Osteoblast (primary cell): ENCODE measurements around the gene OBSCN. TPM values are rescaled to one million over a fixed set of nuclear protein-coding genes. Genes with fewer than 3 reads are reported as not detected.

Experiments
- DNase-seq: peaks from one replicate; pipeline ENCODE4 v3.0.0; 2011; ENCODE audit warnings: low spot score, mixed read lengths; ENCODE audit not compliant: insufficient read length; ENCODE audit errors: missing footprints
- H2AFZ ChIP-seq: 2 replicates; pipeline ENCODE4 v1.6.0; 2011; ENCODE audit warnings: mild to moderate bottlenecking, low read length
- H3K27ac ChIP-seq: 2 replicates; pipeline ENCODE4 v1.5.1; 2011; ENCODE audit warnings: mild to moderate bottlenecking, low read depth, low read length, moderate library complexity
- H3K27me3 ChIP-seq: 2 replicates; pipeline ENCODE4 v1.6.0; 2012; ENCODE audit warnings: mild to moderate bottlenecking, control low read depth, inconsistent platforms, low read length, moderate library complexity; ENCODE audit not compliant: insufficient read depth
- H3K36me3 ChIP-seq: 2 replicates; pipeline ENCODE4 v1.5.1; 2011; ENCODE audit warnings: mild to moderate bottlenecking, low read length, control low read depth, moderate library complexity; ENCODE audit not compliant: insufficient read depth
- H3K4me1 ChIP-seq: 2 replicates; pipeline ENCODE4 v1.5.1; 2011; ENCODE audit warnings: mild to moderate bottlenecking, low read length, control low read depth, moderate library complexity; ENCODE audit not compliant: insufficient read depth
- H3K4me2 ChIP-seq: 2 replicates; pipeline ENCODE4 v1.6.0; 2011; ENCODE audit warnings: mild to moderate bottlenecking, low read length; ENCODE audit not compliant: insufficient read depth
- H3K4me3 ChIP-seq: fragments of 200-600 bp; sonication (generic); 3 replicates; pipeline ENCODE4 v1.5.1; 2012; ENCODE audit warnings: mild to moderate bottlenecking, low read length, inconsistent platforms; ENCODE audit not compliant: insufficient read depth
- H3K79me2 ChIP-seq: 2 replicates; pipeline ENCODE4 v1.6.0; 2012; ENCODE audit warnings: mild to moderate bottlenecking, low read length, control low read depth, inconsistent platforms; ENCODE audit not compliant: insufficient read depth
- H3K9me3 ChIP-seq: 2 replicates; pipeline ENCODE4 v1.5.1; 2011; ENCODE audit warnings: low read depth, low read length, control low read depth
- H4K20me1 ChIP-seq: 2 replicates; pipeline ENCODE4 v1.6.0; 2012; ENCODE audit warnings: mild to moderate bottlenecking, low read length, control low read depth; ENCODE audit not compliant: insufficient read depth
- total RNA-seq: library from RNA; depleted of rRNA; stranded (reverse); fragments of >200 nt; gene quantifications from 2 replicates; pipeline ENCODE4 v1.2.3, GENCODE V29; 2012
- TF ChIP-seq, protein P1 (sequence below): IDR thresholded peaks from 2 replicates; pipeline ENCODE4 v1.5.1; 2011; ENCODE audit warnings: mild to moderate bottlenecking, low read depth, low read length, moderate library complexity; ENCODE audit errors: extremely low read depth

OBSCN gene
- total RNA-seq, 1 donor, result 2.9 TPM

DNA sequence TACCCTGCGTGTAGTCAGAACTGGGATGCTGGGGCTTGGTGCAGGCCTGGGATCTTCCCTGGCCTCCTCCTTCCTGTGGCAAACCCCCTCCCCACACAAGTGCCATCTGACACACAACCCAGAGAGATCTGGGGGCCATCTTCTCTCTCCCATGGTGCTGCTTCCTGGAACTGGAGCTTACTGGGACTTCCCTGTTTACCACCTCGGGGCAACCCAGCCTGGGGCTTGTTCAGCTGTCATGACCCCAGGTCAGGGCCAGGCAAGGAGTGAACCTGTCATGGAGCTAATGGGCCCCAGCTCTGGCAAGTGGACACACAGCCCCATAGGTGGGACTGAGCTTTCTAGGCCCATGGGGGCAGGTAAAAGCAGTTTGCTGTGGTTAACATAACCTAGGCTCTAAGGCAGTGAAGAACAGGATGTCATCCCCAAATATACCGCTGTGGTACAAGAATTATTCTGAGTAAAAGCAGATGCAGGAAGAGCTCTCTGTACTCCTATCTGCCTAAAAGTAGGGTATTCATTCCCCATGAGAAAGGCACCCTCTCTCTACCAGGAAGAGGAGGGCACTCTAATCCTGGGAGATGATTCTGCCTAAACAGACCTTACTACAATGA, 196.4 kb downstream of the OBSCN start:
- no peak overlapping the region for H2AFZ ChIP-seq
- TF ChIP-seq, protein P1, sequence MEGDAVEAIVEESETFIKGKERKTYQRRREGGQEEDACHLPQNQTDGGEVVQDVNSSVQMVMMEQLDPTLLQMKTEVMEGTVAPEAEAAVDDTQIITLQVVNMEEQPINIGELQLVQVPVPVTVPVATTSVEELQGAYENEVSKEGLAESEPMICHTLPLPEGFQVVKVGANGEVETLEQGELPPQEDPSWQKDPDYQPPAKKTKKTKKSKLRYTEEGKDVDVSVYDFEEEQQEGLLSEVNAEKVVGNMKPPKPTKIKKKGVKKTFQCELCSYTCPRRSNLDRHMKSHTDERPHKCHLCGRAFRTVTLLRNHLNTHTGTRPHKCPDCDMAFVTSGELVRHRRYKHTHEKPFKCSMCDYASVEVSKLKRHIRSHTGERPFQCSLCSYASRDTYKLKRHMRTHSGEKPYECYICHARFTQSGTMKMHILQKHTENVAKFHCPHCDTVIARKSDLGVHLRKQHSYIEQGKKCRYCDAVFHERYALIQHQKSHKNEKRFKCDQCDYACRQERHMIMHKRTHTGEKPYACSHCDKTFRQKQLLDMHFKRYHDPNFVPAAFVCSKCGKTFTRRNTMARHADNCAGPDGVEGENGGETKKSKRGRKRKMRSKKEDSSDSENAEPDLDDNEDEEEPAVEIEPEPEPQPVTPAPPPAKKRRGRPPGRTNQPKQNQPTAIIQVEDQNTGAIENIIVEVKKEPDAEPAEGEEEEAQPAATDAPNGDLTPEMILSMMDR, result no peak
- peak; percentile 39 for DNase-seq
- H3K27me3 ChIP-seq, result no peaks in the 10 kb centered on the region
- H3K9me3 ChIP-seq, result no peaks in the 10 kb centered on the region
- H3K36me3 ChIP-seq, result peaks cover 8% of the 10 kb centered on the region
- peaks cover 79% of the 10 kb centered on the region for H3K79me2 ChIP-seq
- no peak overlapping the region for H3K4me3 ChIP-seq
- H4K20me1 ChIP-seq, result peaks cover 52% of the 10 kb centered on the region
- H3K4me1 ChIP-seq, result peaks cover 19% of the 10 kb centered on the region
- H3K27ac ChIP-seq, result peak overlapping the region; percentile 8
- peak overlapping the region; percentile 87 for H3K4me2 ChIP-seq

DNA sequence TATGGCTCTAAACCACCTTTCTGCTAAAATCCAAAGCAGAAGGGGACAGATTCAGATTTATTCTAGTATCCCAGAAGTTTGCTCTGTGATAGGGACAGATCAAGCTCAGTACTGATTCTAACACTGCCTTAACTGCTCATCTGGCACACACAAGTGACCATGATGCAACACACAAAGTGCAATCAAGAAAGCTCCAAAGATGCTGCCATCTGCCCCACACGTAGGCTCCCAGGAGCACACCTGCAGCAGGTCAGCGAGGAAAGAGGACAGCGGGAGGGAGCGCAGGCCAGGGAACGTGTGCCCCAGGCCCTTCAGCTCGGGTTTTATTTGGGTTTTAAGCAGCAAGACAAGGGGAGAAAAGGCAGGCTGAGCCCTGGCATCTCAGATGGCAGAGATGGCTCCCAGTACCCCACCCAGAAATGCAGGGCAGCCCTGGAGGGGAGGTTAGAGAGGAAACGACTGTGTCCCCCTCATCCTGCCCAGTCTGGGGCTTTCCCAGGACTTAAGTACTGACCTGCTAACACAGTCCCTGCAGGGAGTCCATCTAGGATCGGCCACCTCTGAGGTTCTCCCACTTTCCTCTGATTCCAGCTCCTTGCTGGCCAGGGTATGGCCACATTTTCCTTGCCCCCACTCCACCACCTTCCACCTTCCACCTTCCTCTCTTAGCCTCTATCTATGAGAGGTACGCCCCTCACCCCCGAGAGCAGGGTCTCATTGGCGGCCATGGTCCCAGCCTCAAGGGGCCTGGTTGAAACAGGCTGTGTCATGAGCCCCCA, 197.5 kb downstream of the OBSCN start:
- Histone ChIP-seq H2AFZ (no peak overlapping the region), H3K27ac (no peak overlapping the region), H4K20me1 (peaks cover 49% of the 10 kb centered on the region), H3K4me3 (peak overlapping the region; percentile 94), H3K9me3 (no peaks in the 10 kb centered on the region), H3K79me2 (peaks cover 71% of the 10 kb centered on the region), H3K4me2 (peak overlapping the region; percentile 87), H3K4me1 (peaks cover 19% of the 10 kb centered on the region), H3K27me3 (no peaks in the 10 kb centered on the region), H3K36me3 (peaks cover 7% of the 10 kb centered on the region)
- TF ChIP-seq, protein P1, result no peak
- peak; percentile 73 for DNase-seq

DNA sequence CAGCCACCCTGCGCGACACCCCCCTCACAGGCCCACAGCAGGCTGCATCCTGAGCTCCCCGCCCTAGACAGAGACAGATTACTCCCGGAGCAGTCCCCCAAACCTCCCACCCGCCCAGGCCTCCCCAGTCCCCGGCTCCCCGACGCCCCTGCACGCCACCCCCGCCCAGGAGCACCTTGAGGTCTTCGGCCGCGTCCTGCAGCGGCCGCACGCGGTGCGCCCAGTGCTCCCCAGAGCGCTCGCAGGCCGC, 198.1 kb downstream of the OBSCN start:
- Histone ChIP-seq H3K4me1 (peaks cover 19% of the 10 kb centered on the region), H3K79me2 (peaks cover 66% of the 10 kb centered on the region), H3K27ac (no peak overlapping the region)

More for the DNA sequence above, 198.1 kb downstream of the OBSCN start:
- no peak for DNase-seq
- Histone ChIP-seq H3K36me3 (peaks cover 3% of the 10 kb centered on the region), H4K20me1 (peaks cover 45% of the 10 kb centered on the region), H3K27me3 (no peaks in the 10 kb centered on the region), H3K4me2 (peak overlapping the region; percentile 87), H2AFZ (no peak overlapping the region), H3K4me3 (peak overlapping the region; percentile 94), H3K9me3 (no peaks in the 10 kb centered on the region)
- TF ChIP-seq, protein P1, result no peak
